Activated CD4-positive, CD25-positive, alpha-beta regulatory T cell treated with anti-CD3 and anti-CD28 coated beads, Interleukin-2, amount 50 U/mL, for 72 hours (primary cell): ENCODE results near the gene CLSTN2.

Source experiments
- DNase-seq: peaks from one replicate; pipeline ENCODE4 v3.0.0; 2021

The CLSTN2 gene

GRCh38 chr3:140529096-140529495 is 594.1 kb downstream of the CLSTN2 start:
- no peak for DNase-seq

GRCh38 chr3:140529558-140529957 is 594.6 kb downstream of the CLSTN2 start:
- no peak for DNase-seq

- no peak for DNase-seq
These were observed 595.1 kb downstream of the CLSTN2 start for GRCh38 chr3:140530131-140530530.

- no peak for DNase-seq
These were observed 595.6 kb downstream of the CLSTN2 start for GRCh38 chr3:140530603-140531002.

- DNase-seq = no peak
These were observed 597.9 kb downstream of the CLSTN2 start for GRCh38 chr3:140532793-140533330.

GRCh38 chr3:140536926-140537726 is 602.1 kb downstream of the CLSTN2 start:
- no peak for DNase-seq

- DNase-seq = no peak
These were observed 602.7 kb downstream of the CLSTN2 start for GRCh38 chr3:140537727-140538082.

- no peak for DNase-seq
These were observed 605.3 kb downstream of the CLSTN2 start for GRCh38 chr3:140540262-140540661.

- DNase-seq = no peak
These were observed 607.1 kb downstream of the CLSTN2 start for GRCh38 chr3:140541975-140542653.

- DNase-seq = no peak
These were observed 610.2 kb downstream of the CLSTN2 start for GRCh38 chr3:140545197-140545596.

- no peak for DNase-seq
These were observed 610.8 kb downstream of the CLSTN2 start for GRCh38 chr3:140545756-140546155.

GRCh38 chr3:140546649-140547048 is 611.7 kb downstream of the CLSTN2 start:
- no peak for DNase-seq

GRCh38 chr3:140552403-140552802 is 617.4 kb downstream of the CLSTN2 start:
- DNase-seq = no peak

- no peak for DNase-seq
These were observed 617.9 kb downstream of the CLSTN2 start for GRCh38 chr3:140552898-140553297.

GRCh38 chr3:140553591-140553990 is 618.6 kb downstream of the CLSTN2 start:
- DNase-seq = no peak

- no peak for DNase-seq
These were observed 620.7 kb downstream of the CLSTN2 start for GRCh38 chr3:140555666-140556065.

GRCh38 chr3:140557476-140557875 is 622.5 kb downstream of the CLSTN2 start:
- DNase-seq = no peak

GRCh38 chr3:140559546-140559945 is 624.6 kb downstream of the CLSTN2 start:
- no peak for DNase-seq

- DNase-seq = no peak
These were observed 628.3 kb downstream of the CLSTN2 start for GRCh38 chr3:140563206-140563760.

- DNase-seq = no peak
These were observed 633.1 kb downstream of the CLSTN2 start for GRCh38 chr3:140568131-140568530.

GRCh38 chr3:140568842-140569520 is 634.0 kb downstream of the CLSTN2 start:
- DNase-seq = no peak

GRCh38 chr3:140570602-140571001 is 635.6 kb downstream of the CLSTN2 start:
- no peak for DNase-seq

GRCh38 chr3:140571836-140572235 is 636.9 kb downstream of the CLSTN2 start:
- DNase-seq = no peak
